ENCODE measurements around the gene EIF4G3. TPM values are rescaled to one million over a fixed set of nuclear protein-coding genes. Genes with fewer than 3 reads are reported as not detected.

EIF4G3 gene
- total RNA-seq, 1 experiment from 2014 or later, result 72.0 TPM

- Mint-ChIP-seq H3K27ac (no peak overlapping the region), H3K27me3 (ENCODE audit: low read depth) (peaks cover 97% of the 10 kb centered on the region), H3K9me3 (peaks cover 1 to 8% of the 10 kb centered on the region in 2 experiments; a peak in 2 of 5 replicates), H3K4me1 (no peaks in the 10 kb centered on the region), H3K36me3 (ENCODE audit: insufficient read depth in 1 of 3, low read depth in 3 of 3) (no peaks in the 10 kb centered on the region), H3K4me3 (no peak overlapping the region)
- no peak for DNase-seq
- H3K27me3 ChIP-seq (ENCODE audit: insufficient read depth, low read length), result peaks cover 61% of the 10 kb centered on the region
- no peak overlapping the region for H3K23ac ChIP-seq (ENCODE audit: insufficient read length, low read depth, low read length)
- no peak overlapping the region for H3K9ac ChIP-seq (ENCODE audit: extremely low read depth, insufficient read length, low read length)
- TF ChIP-seq CTCF (conservative IDR thresholded peaks at IDR 0.05), result no peak
- H3K4me2 ChIP-seq (ENCODE audit: insufficient read depth, insufficient read length, low read length), result no peak overlapping the region
- no peak overlapping the region for H2BK12ac ChIP-seq (ENCODE audit: insufficient read length, low read depth, low read length)
- no peaks in the 10 kb centered on the region for H3K79me2 ChIP-seq (ENCODE audit: insufficient read depth, low read length)
- whole genome bisulfite sequencing (ENCODE audit: extremely low coverage, insufficient read length, low lambda C conversion rate), result no CpG with 5 or more reads among the region's 3 CpGs
- H4K8ac ChIP-seq (replicated peaks; ENCODE audit: insufficient read length, low read depth, low read length), result no peak overlapping the region
- no peaks in the 10 kb centered on the region for H3K4me1 ChIP-seq (ENCODE audit: insufficient read depth, low read length)
- no peak overlapping the region for H2BK120ac ChIP-seq (ENCODE audit: low read depth, low read length, poor library complexity, severe bottlenecking)
- H4K20me1 ChIP-seq (ENCODE audit: control insufficient read depth, insufficient read depth, insufficient read length), result no peaks in the 10 kb centered on the region
- H2AFZ ChIP-seq (ENCODE audit: low read length), result no peak overlapping the region
- no peak overlapping the region for H3K27ac ChIP-seq (ENCODE audit: insufficient read length, low read depth, low read length)
- no peaks in the 10 kb centered on the region for H3K9me3 ChIP-seq (ENCODE audit: control insufficient read depth, low read depth, low read length)
- no peak overlapping the region for H3K56ac ChIP-seq (ENCODE audit: insufficient read length, low read depth, low read length)
- no peak overlapping the region for H4K91ac ChIP-seq (ENCODE audit: insufficient read length, low read depth, low read length)
- no peak overlapping the region for H4K5ac ChIP-seq (ENCODE audit: insufficient read length, low read depth, low read length)
- H3K79me1 ChIP-seq (ENCODE audit: insufficient read depth, low read depth, low read length, poor library complexity, severe bottlenecking), result no peaks in the 10 kb centered on the region
- H3K18ac ChIP-seq (ENCODE audit: insufficient read length, low read depth, low read length), result no peak overlapping the region
- H2BK20ac ChIP-seq (ENCODE audit: low read depth, low read length, poor library complexity, severe bottlenecking), result no peak overlapping the region
- H2BK5ac ChIP-seq (ENCODE audit: insufficient read length, low read length), result no peak overlapping the region
- H3K14ac ChIP-seq (ENCODE audit: insufficient read depth, low read length), result no peak overlapping the region
- no peak overlapping the region for H2BK15ac ChIP-seq (ENCODE audit: low read depth, low read length)
- no peaks in the 10 kb centered on the region for H3K23me2 ChIP-seq (ENCODE audit: insufficient read length, low read depth, low read length, poor library complexity, severe bottlenecking)
- H3K4ac ChIP-seq (ENCODE audit: low read depth, low read length), result no peak overlapping the region
- no peak overlapping the region for H2AK5ac ChIP-seq (ENCODE audit: insufficient read length, low read length)
- no peak overlapping the region for H3T11ph ChIP-seq (ENCODE audit: low read length)
These were observed 12.7 kb upstream of the EIF4G3 start for GRCh38 chr1:21189421-21189820.
